Neural progenitor cell (in vitro differentiated cells): ENCODE data around the gene TPSD1. TPM values are rescaled to one million over a fixed set of nuclear protein-coding genes. Genes with fewer than 3 reads are reported as not detected.
A peak's percentile ranks its signal among the peaks of the same experiment; 100 is the strongest.

Source experiments
- DNase-seq: peaks from one replicate; pipeline ENCODE4 v3.0.0-alpha.2; 2016; ENCODE audit warnings: low spot score
- H2AFZ ChIP-seq: fragments of 200-600 bp; sonication (generic); replicated peaks from 2 replicates; pipeline ENCODE4 v1.6.1; 2016; ENCODE audit warnings: antibody characterized with exemption
- H3F3A ChIP-seq: fragments of 200-600 bp; sonication (generic); 2 replicates; pipeline ENCODE4 v1.6.1; 2016; ENCODE audit warnings: antibody characterized with exemption, low read depth
- H3K27ac ChIP-seq: fragments of 200-600 bp; sonication (generic); 2 replicates; pipeline ENCODE4 v1.5.1; 2016; ENCODE audit warnings: mild to moderate bottlenecking
- H3K27me3 ChIP-seq: fragments of 200-600 bp; sonication (generic); 2 replicates; pipeline ENCODE4 v1.6.1; 2016; ENCODE audit warnings: mild to moderate bottlenecking, moderate library complexity
- H3K36me3 ChIP-seq: fragments of 200-600 bp; sonication (generic); 2 replicates; pipeline ENCODE4 v1.5.1; 2016
- H3K4me1 ChIP-seq: fragments of 200-600 bp; sonication (generic); 2 replicates; pipeline ENCODE4 v1.6.1; 2016; ENCODE audit warnings: mixed run types
- H3K4me2 ChIP-seq: fragments of 200-600 bp; sonication (generic); 2 replicates; pipeline ENCODE4 v1.6.1; 2016
- H3K4me3 ChIP-seq: fragments of 200-600 bp; sonication (generic); 2 replicates; pipeline ENCODE4 v1.5.1; 2016
- H3K79me2 ChIP-seq: fragments of 200-600 bp; sonication (generic); 2 replicates; pipeline ENCODE4 v1.6.1; 2016; ENCODE audit warnings: low read depth
- H3K9ac ChIP-seq: fragments of 200-600 bp; sonication (generic); 2 replicates; pipeline ENCODE4 v1.6.1; 2016
- H3K9me3 ChIP-seq: fragments of 200-600 bp; sonication (generic); 2 replicates; pipeline ENCODE4 v1.5.1; 2016; ENCODE audit warnings: low read depth
- H4K20me1 ChIP-seq: fragments of 200-600 bp; sonication (generic); 2 replicates; pipeline ENCODE4 v1.6.1; 2016; ENCODE audit warnings: low read depth
- H3K27ac Mint-ChIP-seq: 3 replicates; pipeline ENCODE4 v1.8.0; 2021; ENCODE audit warnings: mixed read lengths
- H3K27me3 Mint-ChIP-seq: 2 replicates; pipeline ENCODE4 v1.8.0; 2022; ENCODE audit warnings: low read depth, mild to moderate bottlenecking, inconsistent platforms, moderate library complexity, mixed read lengths; ENCODE audit not compliant: insufficient read depth
- H3K36me3 Mint-ChIP-seq: 3 replicates; pipeline ENCODE4 v1.8.0; 2021; ENCODE audit warnings: mixed read lengths
- H3K4me1 Mint-ChIP-seq: 3 replicates; pipeline ENCODE4 v1.8.0; 2021; ENCODE audit warnings: mixed read lengths
- H3K4me3 Mint-ChIP-seq: 3 replicates; pipeline ENCODE4 v1.8.0; 2021; ENCODE audit warnings: mild to moderate bottlenecking, moderate library complexity, mixed read lengths
- H3K9me3 Mint-ChIP-seq: 3 replicates; pipeline ENCODE4 v1.8.0; 2020; ENCODE audit warnings: mixed read lengths
- CTCF ChIP-seq: fragments of 200-600 bp; sonication (generic); IDR thresholded peaks from 2 replicates; pipeline ENCODE4 v1.5.1; 2017; ENCODE audit warnings: antibody characterized with exemption, mild to moderate bottlenecking
- EZH2 ChIP-seq: fragments of 200-600 bp; sonication (generic); IDR thresholded peaks from 2 replicates; pipeline ENCODE4 v1.6.1; 2017; ENCODE audit warnings: antibody characterized with exemption, mild to moderate bottlenecking, moderate library complexity
- EZH2phosphoT487 ChIP-seq: fragments of 200-600 bp; sonication (generic); IDR thresholded peaks from 2 replicates; pipeline ENCODE4 v1.6.1; 2017; ENCODE audit warnings: antibody characterized with exemption
- total RNA-seq: library from RNA; depleted of rRNA; stranded (reverse); fragments of >200 nt; gene quantifications from 2 replicates; pipeline ENCODE4 v1.2.3, GENCODE V29; 2015; ENCODE audit warnings: low replicate concordance

The TPSD1 gene
- total RNA-seq, 1 donor from 2014 or later = not detected

GRCh38 chr16:1275791-1276579 lies 20.1 kb downstream of the TPSD1 start:
- Histone ChIP-seq H3K9ac (no peak overlapping the region), H3F3A (peaks cover 6% of the 10 kb centered on the region), H3K4me3 (no peak overlapping the region), H3K9me3 (no peaks in the 10 kb centered on the region), H4K20me1 (no peaks in the 10 kb centered on the region), H3K4me2 (no peak overlapping the region), H3K79me2 (no peaks in the 10 kb centered on the region), H3K27ac (no peak overlapping the region), H3K36me3 (no peaks in the 10 kb centered on the region), H3K4me1 (peaks cover 14% of the 10 kb centered on the region), H3K27me3 (no peaks in the 10 kb centered on the region), H2AFZ (no peak overlapping the region)
- no peak for DNase-seq
- peaks cover 12% of the 10 kb centered on the region for H3K27me3 Mint-ChIP-seq
- peaks cover 4% of the 10 kb centered on the region for H3K9me3 Mint-ChIP-seq
- H3K4me3 Mint-ChIP-seq = peak overlapping the region; percentile 43
- no peak overlapping the region for H3K27ac Mint-ChIP-seq
- TF ChIP-seq EZH2phosphoT487 (no peak), CTCF (no peak), EZH2 (no peak)
- peaks cover 3% of the 10 kb centered on the region for H3K4me1 Mint-ChIP-seq
- no peaks in the 10 kb centered on the region for H3K36me3 Mint-ChIP-seq

- Mint-ChIP-seq H3K9me3 (peaks cover 4% of the 10 kb centered on the region), H3K4me1 (peaks cover 3% of the 10 kb centered on the region), H3K27me3 (peaks cover 12% of the 10 kb centered on the region), H3K27ac (no peak overlapping the region), H3K36me3 (no peaks in the 10 kb centered on the region), H3K4me3 (no peak overlapping the region)
- Histone ChIP-seq H3K27me3 (no peaks in the 10 kb centered on the region), H3K9ac (no peak overlapping the region), H3K4me3 (no peak overlapping the region), H3K36me3 (no peaks in the 10 kb centered on the region), H3F3A (peaks cover 6% of the 10 kb centered on the region), H3K79me2 (no peaks in the 10 kb centered on the region), H3K27ac (no peak overlapping the region), H4K20me1 (no peaks in the 10 kb centered on the region), H3K4me1 (peaks cover 14% of the 10 kb centered on the region), H3K4me2 (no peak overlapping the region), H3K9me3 (no peaks in the 10 kb centered on the region), H2AFZ (no peak overlapping the region)
- DNase-seq = no peak
- no peak for TF ChIP-seq EZH2
- TF ChIP-seq EZH2phosphoT487 = no peak
- no peak for TF ChIP-seq CTCF
Measured at GRCh38 chr16:1276580-1276878, 20.7 kb downstream of the TPSD1 start.

GRCh38 chr16:1277151-1277598 lies 21.3 kb downstream of the TPSD1 start:
- no peak overlapping the region for H2AFZ ChIP-seq
- H3K4me3 ChIP-seq = no peak overlapping the region
- no peaks in the 10 kb centered on the region for H3K27me3 ChIP-seq
- H3K4me3 Mint-ChIP-seq = no peak overlapping the region
- H3K9me3 ChIP-seq = no peaks in the 10 kb centered on the region
- peaks cover 14% of the 10 kb centered on the region for H3K4me1 ChIP-seq
- no peak overlapping the region for H3K4me2 ChIP-seq
- TF ChIP-seq EZH2 (no peak), EZH2phosphoT487 (no peak), CTCF (no peak)
- H3K27me3 Mint-ChIP-seq = peaks cover 13% of the 10 kb centered on the region
- no peak overlapping the region for H3K9ac ChIP-seq
- no peaks in the 10 kb centered on the region for H4K20me1 ChIP-seq
- no peaks in the 10 kb centered on the region for H3K79me2 ChIP-seq
- H3K4me1 Mint-ChIP-seq = peaks cover 3% of the 10 kb centered on the region
- H3F3A ChIP-seq = peaks cover 6% of the 10 kb centered on the region
- no peaks in the 10 kb centered on the region for H3K36me3 Mint-ChIP-seq
- peaks cover 4% of the 10 kb centered on the region for H3K9me3 Mint-ChIP-seq
- no peak overlapping the region for H3K27ac Mint-ChIP-seq
- DNase-seq = no peak
- H3K27ac ChIP-seq = no peak overlapping the region
- no peaks in the 10 kb centered on the region for H3K36me3 ChIP-seq
